OCI-M2 (cell line): ENCODE data around the gene MYLK2.
"Not testable (repeated sequence)": the region's sequence is repeated elsewhere in the genome, so short reads cannot be mapped to it uniquely, and the experiment has no call there.

ENCODE experiments used
- DNase-seq: peaks from one replicate; lab custom pipeline; 2025; ENCODE audit not compliant: unreplicated experiment; lab: John Stamatoyannopoulos, UW

MYLK2 gene

GRCh38 chr20:31819083-31819784, at the start of gene MYLK2:
Gene MYLK2 (plus strand): TSS chr20:31819356. CDS start chr20:31819581, 225 bp downstream.
- DNase-seq = no peak

GRCh38 chr20:31769681-31770080, 49.5 kb upstream of the MYLK2 start:
- no peak for DNase-seq

- no peak for DNase-seq
Observed at GRCh38 chr20:31770243-31770642, 48.9 kb upstream of the MYLK2 start.

- DNase-seq = no peak
Observed at GRCh38 chr20:31774408-31774807, 44.7 kb upstream of the MYLK2 start.

GRCh38 chr20:31780839-31781238, 38.3 kb upstream of the MYLK2 start:
- DNase-seq = no peak

GRCh38 chr20:31781945-31782344, 37.2 kb upstream of the MYLK2 start:
- no peak for DNase-seq

- DNase-seq = no peak
Observed at GRCh38 chr20:31784354-31785044, 34.7 kb upstream of the MYLK2 start.

GRCh38 chr20:31785089-31785488, 34.1 kb upstream of the MYLK2 start:
- DNase-seq = no peak

- DNase-seq = no peak
Observed at GRCh38 chr20:31788578-31788977, 30.6 kb upstream of the MYLK2 start.

GRCh38 chr20:31790401-31790800, 28.8 kb upstream of the MYLK2 start:
- DNase-seq = no peak

- no peak for DNase-seq
Observed at GRCh38 chr20:31797364-31797763, 21.8 kb upstream of the MYLK2 start.

- DNase-seq = no peak
Observed at GRCh38 chr20:31801508-31801907, 17.6 kb upstream of the MYLK2 start.

- DNase-seq = no peak
Observed at GRCh38 chr20:31803552-31804291, 15.4 kb upstream of the MYLK2 start.

GRCh38 chr20:31806564-31807355, 12.4 kb upstream of the MYLK2 start:
- DNase-seq = no peak

- DNase-seq = no peak
Observed at GRCh38 chr20:31808481-31808880, 10.7 kb upstream of the MYLK2 start.

- no peak for DNase-seq
Observed at GRCh38 chr20:31809661-31810060, 9.5 kb upstream of the MYLK2 start.

GRCh38 chr20:31811198-31811597, 8.0 kb upstream of the MYLK2 start:
- DNase-seq = no peak

GRCh38 chr20:31811796-31812728, 7.1 kb upstream of the MYLK2 start:
- DNase-seq = no peak

- DNase-seq = no peak
Observed at GRCh38 chr20:31813611-31814010, 5.5 kb upstream of the MYLK2 start.

GRCh38 chr20:31814142-31814541, 5.0 kb upstream of the MYLK2 start:
- not testable (repeated sequence) for DNase-seq
